HAP-1 (cell line): ENCODE measurements around the gene NXPH4.
A peak's percentile ranks its signal among the peaks of the same experiment; 100 is the strongest.

Experiments used
- DNase-seq, 2 experiments: peaks; one replicate each; pipeline ENCODE4 v3.0.0-alpha.2; 2016 to 2020; ENCODE audit warnings: low spot score in 2 of 2
- H3K27me3 ChIP-seq: fragments of 250-450 bp; sonication (Bioruptor Pico); 2 replicates; pipeline ENCODE4 v1.5.1; 2020; ENCODE audit warnings: low read depth, mild to moderate bottlenecking, moderate library complexity
- H3K36me3 ChIP-seq: fragments of 250-450 bp; sonication (Bioruptor Pico); replicated peaks from 2 replicates; pipeline ENCODE4 v1.5.1; 2020; ENCODE audit warnings: mild to moderate bottlenecking
- H3K4me1 ChIP-seq: fragments of 250-450 bp; sonication (Bioruptor Pico); 2 replicates; pipeline ENCODE4 v1.5.1; 2020; ENCODE audit warnings: mild to moderate bottlenecking
- H3K4me3 ChIP-seq: fragments of 250-450 bp; sonication (Bioruptor Pico); 2 replicates; pipeline ENCODE4 v1.5.1; 2020; ENCODE audit warnings: mild to moderate bottlenecking, moderate library complexity
- H3K9me3 ChIP-seq: fragments of 250-450 bp; sonication (Bioruptor Pico); 2 replicates; pipeline ENCODE4 v1.5.1; 2020; ENCODE audit warnings: mild to moderate bottlenecking, moderate library complexity
- in situ Hi-C: fragments of 300-500 bp; cut with MboI; formaldehyde crosslinking; loops from 3 replicates; pipeline ENCODE4 v1.14.3; 2020; ENCODE audit warnings: low sequenced_read_pairs, inconsistent platforms, mixed read lengths

NXPH4 gene

DNA sequence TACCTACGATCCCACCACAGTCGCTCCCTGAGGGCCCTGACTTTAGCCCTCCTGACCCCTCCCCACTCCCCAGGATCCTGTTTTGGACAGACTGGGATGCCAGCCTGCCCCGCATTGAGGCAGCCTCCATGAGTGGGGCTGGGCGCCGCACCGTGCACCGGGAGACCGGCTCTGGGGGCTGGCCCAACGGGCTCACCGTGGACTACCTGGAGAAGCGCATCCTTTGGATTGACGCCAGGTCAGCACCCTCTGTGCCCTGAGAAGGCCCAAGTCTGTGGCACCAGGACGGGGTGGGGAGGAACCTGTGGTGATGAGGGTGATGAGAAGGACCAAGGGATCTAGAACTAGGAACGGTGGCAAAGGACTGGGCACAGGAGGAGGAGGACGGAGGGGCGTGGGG is 39.2 kb upstream of the NXPH4 start:
- in situ Hi-C loops = loop anchor here (5.0 kb wide), 1 partner anchor 110 kb away; no protein-coding TSS in a partner anchor
- no peaks in the 10 kb centered on the region for H3K9me3 ChIP-seq
- H3K36me3 ChIP-seq = peaks cover 7% of the 10 kb centered on the region; the same call in 1 of the 2 replicates
- no peak for DNase-seq
- H3K4me3 ChIP-seq = no peak overlapping the region
- H3K27me3 ChIP-seq = no peaks in the 10 kb centered on the region
- peaks cover 3% of the 10 kb centered on the region; the same call in 1 of the 2 replicates for H3K4me1 ChIP-seq

DNA sequence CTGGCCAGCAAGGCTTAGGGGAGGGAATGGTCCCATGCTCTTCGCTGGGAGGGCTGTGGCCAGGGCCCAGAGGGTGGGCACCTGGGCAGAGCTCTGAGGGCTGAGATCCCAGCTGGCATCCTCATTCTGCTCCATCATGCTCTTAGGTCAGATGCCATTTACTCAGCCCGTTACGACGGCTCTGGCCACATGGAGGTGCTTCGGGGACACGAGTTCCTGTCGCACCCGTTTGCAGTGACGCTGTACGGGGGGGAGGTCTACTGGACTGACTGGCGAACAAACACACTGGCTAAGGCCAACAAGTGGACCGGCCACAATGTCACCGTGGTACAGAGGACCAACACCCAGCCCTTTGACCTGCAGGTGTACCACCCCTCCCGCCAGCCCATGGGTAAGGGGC is 38.4 kb upstream of the NXPH4 start:
- Histone ChIP-seq H3K4me3 (no peak overlapping the region), H3K27me3 (no peaks in the 10 kb centered on the region), H3K36me3 (peaks cover 7% of the 10 kb centered on the region; the same call in 1 of the 2 replicates), H3K4me1 (peaks cover 3% of the 10 kb centered on the region; the same call in 1 of the 2 replicates), H3K9me3 (no peaks in the 10 kb centered on the region)
- in situ Hi-C loops = loop anchor here (5.0 kb wide), 1 partner anchor 111 kb away; no protein-coding TSS in a partner anchor
- DNase-seq = no peak

DNA sequence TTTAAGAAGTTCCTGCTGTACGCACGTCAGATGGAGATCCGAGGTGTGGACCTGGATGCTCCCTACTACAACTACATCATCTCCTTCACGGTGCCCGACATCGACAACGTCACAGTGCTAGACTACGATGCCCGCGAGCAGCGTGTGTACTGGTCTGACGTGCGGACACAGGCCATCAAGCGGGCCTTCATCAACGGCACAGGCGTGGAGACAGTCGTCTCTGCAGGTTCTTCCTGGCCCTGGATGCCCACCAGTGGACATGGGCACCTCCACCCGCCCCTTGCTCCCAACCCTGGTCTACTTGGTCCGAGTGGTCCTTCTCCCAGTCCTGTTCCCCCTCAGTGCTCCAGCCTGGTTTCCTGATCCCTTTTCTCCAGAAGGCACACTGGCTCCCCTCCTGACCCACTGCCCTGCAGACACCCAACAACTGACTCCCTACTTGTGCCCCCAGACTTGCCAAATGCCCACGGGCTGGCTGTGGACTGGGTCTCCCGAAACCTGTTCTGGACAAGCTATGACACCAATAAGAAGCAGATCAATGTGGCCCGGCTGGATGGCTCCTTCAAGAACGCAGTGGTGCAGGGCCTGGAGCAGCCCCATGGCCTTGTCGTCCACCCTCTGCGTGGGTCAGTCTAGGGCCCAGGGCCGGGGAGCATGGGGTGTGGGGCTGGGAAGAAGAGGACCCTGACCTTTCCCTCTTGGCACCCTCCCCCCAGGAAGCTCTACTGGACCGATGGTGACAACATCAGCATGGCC is 37.1 kb upstream of the NXPH4 start:
- H3K4me3 ChIP-seq = no peak overlapping the region
- in situ Hi-C loops = loop anchor here (5.0 kb wide), 2 partner anchors 47 to 112 kb away; no protein-coding TSS in a partner anchor
- peaks cover 3% of the 10 kb centered on the region; the same call in 1 of the 2 replicates for H3K4me1 ChIP-seq
- H3K27me3 ChIP-seq = no peaks in the 10 kb centered on the region
- no peak for DNase-seq
- H3K9me3 ChIP-seq = no peaks in the 10 kb centered on the region
- H3K36me3 ChIP-seq = peaks cover 10% of the 10 kb centered on the region

DNA sequence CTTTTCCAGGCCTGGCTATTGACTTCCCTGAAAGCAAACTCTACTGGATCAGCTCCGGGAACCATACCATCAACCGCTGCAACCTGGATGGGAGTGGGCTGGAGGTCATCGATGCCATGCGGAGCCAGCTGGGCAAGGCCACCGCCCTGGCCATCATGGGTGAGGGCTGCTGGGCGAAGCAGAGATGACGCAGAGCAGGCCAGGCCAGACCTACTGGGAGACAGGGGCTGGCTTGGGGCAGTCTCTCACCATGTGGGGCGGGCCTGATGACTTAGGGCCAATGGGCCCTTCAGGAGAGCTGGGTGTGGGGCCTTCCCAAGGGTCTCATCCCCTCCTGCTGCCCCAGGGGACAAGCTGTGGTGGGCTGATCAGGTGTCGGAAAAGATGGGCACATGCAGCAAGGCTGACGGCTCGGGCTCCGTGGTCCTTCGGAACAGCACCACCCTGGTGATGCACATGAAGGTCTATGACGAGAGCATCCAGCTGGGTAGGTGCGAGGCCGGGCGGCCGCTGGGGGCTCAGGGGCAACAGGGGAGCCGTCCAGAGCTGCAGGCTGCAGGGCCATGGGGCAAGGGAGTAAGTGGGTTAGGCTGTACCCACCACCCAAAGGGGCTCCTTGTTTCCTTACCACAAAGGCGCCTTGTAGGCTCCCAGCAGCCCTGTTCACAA is 36.1 kb upstream of the NXPH4 start:
- H3K36me3 ChIP-seq = peaks cover 10% of the 10 kb centered on the region
- no peaks in the 10 kb centered on the region for H3K9me3 ChIP-seq
- H3K4me1 ChIP-seq = peaks cover 3% of the 10 kb centered on the region; the same call in 1 of the 2 replicates
- no peak overlapping the region for H3K4me3 ChIP-seq
- DNase-seq = no peak
- in situ Hi-C loops = loop anchor here (5.0 kb wide), 1 partner anchor 48 kb away; no protein-coding TSS in a partner anchor
- H3K27me3 ChIP-seq = no peaks in the 10 kb centered on the region

DNA sequence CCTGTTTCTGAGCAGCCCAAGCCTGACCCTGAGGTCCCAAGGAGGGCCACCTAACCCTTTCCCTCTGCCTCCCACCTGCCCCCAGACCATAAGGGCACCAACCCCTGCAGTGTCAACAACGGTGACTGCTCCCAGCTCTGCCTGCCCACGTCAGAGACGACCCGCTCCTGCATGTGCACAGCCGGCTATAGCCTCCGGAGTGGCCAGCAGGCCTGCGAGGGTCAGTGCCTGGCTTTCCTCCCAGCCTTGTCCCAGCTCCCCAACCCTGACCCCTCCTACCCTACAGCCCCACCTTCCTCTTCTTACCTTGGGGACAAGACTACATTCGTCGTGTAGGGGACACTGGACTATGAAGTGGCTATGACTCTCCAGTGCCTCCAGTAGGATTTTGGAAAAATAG is 35.5 kb upstream of the NXPH4 start:
- in situ Hi-C loops = loop anchor here (5.0 kb wide), 1 partner anchor 49 kb away; no protein-coding TSS in a partner anchor
- Histone ChIP-seq H3K4me3 (no peak overlapping the region), H3K4me1 (no peaks in the 10 kb centered on the region), H3K9me3 (no peaks in the 10 kb centered on the region), H3K36me3 (peaks cover 8% of the 10 kb centered on the region), H3K27me3 (no peaks in the 10 kb centered on the region)
- no peak for DNase-seq

DNA sequence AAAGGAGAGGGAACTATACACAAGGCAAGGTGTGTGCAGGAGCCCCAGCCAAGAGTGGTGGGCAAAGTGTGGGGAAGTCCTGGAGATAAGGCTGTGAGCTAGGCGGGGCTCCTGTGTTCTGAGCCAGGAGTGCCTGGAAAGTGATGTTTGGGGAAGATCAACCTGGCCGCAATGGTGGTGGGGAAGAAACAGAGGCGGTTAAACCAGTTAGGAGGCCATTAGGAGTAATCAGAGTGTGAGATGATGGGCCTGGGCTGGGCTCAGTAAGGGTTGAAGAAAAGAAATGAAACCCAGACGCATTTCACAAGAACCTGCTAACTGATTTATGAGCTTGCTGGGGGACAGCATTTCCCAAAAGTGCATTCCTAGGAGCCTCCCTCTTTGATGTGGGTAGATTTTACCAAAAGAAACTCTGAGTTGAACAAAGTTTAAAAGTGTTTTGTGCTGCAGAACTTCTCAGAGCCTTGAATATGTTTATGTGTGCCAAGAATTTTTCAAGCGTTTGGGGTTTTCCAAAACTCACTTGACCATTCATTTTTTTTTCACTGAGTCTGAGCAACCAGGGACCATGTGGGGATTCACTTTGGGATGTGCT is 34.9 kb upstream of the NXPH4 start:
- no peak for DNase-seq
- H3K4me1 ChIP-seq = no peaks in the 10 kb centered on the region
- no peak overlapping the region for H3K4me3 ChIP-seq
- no peaks in the 10 kb centered on the region for H3K9me3 ChIP-seq
- peaks cover 11% of the 10 kb centered on the region for H3K36me3 ChIP-seq
- in situ Hi-C loops = loop anchor here (5.0 kb wide), 1 partner anchor 49 kb away; no protein-coding TSS in a partner anchor
- no peaks in the 10 kb centered on the region for H3K27me3 ChIP-seq

DNA sequence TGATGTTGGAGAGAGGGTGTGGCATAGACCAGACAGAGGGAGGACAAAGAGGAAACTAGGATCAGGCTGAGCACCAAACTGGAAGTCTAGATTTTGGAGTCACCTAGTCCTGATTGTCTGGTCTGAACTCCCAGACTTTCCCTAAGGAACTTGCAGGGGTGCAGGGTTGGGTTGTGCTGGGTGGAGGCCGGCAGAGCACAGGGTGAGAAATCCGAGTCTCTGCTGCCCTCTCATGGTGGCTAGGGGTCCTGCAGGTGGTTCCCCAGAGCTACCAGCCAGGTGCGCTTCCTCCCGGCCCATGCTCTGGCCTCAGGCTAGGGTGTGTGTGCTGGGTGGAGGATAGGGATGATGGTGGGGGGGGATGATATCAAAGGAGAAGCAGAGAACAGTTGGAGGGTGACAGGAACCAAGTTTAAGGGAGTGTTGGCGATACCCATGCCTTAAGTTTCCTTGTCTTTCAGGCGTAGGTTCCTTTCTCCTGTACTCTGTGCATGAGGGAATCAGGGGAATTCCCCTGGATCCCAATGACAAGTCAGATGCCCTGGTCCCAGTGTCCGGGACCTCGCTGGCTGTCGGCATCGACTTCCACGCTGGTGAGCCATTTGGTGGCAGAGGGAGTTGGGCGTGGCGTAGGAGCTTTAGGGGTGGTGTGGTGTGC is 33.5 kb upstream of the NXPH4 start:
- Histone ChIP-seq H3K9me3 (no peaks in the 10 kb centered on the region), H3K4me1 (no peaks in the 10 kb centered on the region), H3K36me3 (peaks cover 13% of the 10 kb centered on the region), H3K4me3 (no peak overlapping the region), H3K27me3 (no peaks in the 10 kb centered on the region)
- DNase-seq = peak; percentile 55 to 89
- in situ Hi-C loops = loop anchor here (5.0 kb wide), 1 partner anchor 51 kb away; no protein-coding TSS in a partner anchor

DNA sequence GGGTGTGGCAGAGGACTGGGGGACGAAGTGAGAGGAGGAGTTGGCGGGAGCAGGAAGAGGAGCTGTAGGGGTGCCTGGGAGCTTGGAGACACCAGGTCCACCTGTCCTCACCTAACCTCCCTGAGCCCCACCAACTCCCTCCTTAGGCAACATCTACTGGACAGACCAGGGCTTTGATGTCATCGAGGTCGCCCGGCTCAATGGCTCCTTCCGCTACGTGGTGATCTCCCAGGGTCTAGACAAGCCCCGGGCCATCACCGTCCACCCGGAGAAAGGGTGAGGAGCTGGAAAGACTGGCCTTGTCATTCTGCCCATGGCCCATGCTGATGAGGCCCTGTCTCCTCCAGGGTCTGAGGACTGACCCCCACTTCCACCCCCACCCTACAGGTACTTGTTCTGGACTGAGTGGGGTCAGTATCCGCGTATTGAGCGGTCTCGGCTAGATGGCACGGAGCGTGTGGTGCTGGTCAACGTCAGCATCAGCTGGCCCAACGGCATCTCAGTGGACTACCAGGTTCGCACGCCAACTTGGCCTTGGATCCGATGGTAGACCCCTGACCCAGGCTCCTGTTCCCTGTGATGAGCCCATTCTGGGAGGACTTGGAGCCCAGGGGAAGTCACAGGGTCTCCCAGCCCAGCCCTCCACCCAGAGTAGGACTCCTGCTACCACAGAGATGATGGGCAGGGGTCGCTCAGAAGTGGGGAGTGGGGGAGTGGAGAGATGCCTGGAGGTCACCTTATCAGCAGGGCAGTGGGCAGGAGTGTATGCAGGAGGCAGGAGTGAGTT is 32.5 kb upstream of the NXPH4 start:
- H3K27me3 ChIP-seq = no peaks in the 10 kb centered on the region
- DNase-seq = no peak
- in situ Hi-C loops = loop anchor here (5.0 kb wide), 1 partner anchor 52 kb away; no protein-coding TSS in a partner anchor
- H3K4me3 ChIP-seq = no peak overlapping the region
- no peaks in the 10 kb centered on the region for H3K9me3 ChIP-seq
- no peaks in the 10 kb centered on the region for H3K4me1 ChIP-seq
- peaks cover 13% of the 10 kb centered on the region for H3K36me3 ChIP-seq

DNA sequence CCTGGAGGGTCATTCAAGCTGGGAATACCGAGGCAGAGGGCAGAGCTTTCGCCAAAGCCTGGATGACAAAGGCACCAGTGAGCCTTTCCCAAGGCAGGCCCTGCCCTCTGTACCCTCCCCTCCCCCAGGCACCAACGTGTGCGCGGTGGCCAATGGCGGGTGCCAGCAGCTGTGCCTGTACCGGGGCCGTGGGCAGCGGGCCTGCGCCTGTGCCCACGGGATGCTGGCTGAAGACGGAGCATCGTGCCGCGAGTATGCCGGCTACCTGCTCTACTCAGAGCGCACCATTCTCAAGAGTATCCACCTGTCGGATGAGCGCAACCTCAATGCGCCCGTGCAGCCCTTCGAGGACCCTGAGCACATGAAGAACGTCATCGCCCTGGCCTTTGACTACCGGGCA is 31.2 kb upstream of the NXPH4 start:
- no peaks in the 10 kb centered on the region for H3K4me1 ChIP-seq
- in situ Hi-C loops = no loop called here
- H3K36me3 ChIP-seq = peaks cover 10% of the 10 kb centered on the region
- DNase-seq = no peak
- no peak overlapping the region for H3K4me3 ChIP-seq
- no peaks in the 10 kb centered on the region for H3K27me3 ChIP-seq
- H3K9me3 ChIP-seq = no peaks in the 10 kb centered on the region

DNA sequence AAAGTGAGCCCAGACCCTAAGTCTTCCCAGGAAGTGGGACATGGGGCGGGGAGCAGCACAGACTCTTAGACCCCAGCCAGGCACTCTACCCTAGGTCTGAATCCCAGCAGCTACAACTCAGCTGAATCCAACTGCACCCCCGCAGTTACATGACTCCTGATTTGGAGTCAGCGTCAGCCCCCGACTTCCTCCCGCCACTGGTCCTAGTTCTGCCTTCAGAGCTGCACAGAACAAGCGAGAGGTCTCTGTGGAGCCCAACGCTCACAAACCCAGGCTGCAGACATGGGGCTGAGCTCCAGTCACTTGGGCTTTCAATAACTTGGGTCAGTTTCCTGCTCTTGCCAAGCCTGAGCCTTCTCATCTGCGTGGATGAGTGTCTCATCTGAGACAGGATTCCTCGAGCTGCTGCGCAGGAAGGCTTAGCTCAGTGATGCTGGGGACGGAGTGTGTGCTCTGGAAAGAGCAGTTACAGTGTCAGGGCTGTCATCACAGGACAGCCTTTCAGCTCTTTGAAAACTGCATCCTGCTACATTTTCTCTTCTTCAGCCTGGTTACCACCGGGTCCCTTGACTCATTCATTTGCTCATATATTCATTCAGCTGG is 30.6 kb upstream of the NXPH4 start:
- H3K9me3 ChIP-seq = no peaks in the 10 kb centered on the region
- H3K36me3 ChIP-seq = peaks cover 10% of the 10 kb centered on the region
- H3K4me1 ChIP-seq = no peaks in the 10 kb centered on the region
- no peak for DNase-seq
- H3K4me3 ChIP-seq = no peak overlapping the region
- in situ Hi-C loops = no loop called here
- no peaks in the 10 kb centered on the region for H3K27me3 ChIP-seq

DNA sequence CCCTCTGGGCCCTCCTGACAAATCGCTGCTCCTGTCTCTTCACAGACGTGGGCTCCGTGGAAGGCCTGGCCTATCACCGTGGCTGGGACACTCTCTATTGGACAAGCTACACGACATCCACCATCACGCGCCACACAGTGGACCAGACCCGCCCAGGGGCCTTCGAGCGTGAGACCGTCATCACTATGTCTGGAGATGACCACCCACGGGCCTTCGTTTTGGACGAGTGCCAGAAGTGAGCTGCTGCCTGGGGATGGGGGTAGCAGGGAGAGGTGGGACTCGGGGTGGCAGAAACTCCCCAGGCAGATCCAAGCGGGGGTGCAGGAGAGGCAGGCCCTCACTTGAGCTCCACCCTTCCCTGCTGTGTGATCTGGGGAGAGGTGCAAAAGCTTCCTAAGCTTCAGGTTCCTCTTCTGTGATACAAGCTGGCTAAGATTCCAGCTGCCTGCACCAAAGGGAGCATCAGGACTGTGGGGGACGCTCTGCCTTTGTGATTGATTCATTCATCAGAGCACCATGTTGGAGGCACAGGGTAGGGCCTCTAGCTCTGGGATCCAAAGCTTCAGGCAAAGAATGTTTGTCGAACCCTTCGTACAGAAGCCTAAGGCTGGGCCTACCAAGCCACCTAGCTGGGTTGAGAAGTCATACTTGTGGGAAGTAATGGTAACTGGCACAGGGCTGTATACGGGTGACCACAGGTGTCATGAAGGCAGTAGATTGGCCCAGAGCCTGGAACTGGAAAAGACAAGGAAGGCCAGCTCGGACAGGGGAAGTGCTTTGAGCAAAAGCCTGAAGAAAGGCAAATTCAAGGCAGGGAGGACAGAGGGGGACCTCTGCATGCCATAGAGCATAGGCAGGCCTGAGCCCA is 29.1 kb upstream of the NXPH4 start:
- Histone ChIP-seq H3K27me3 (no peaks in the 10 kb centered on the region), H3K4me3 (no peak overlapping the region)
- in situ Hi-C loops = no loop called here

DNA sequence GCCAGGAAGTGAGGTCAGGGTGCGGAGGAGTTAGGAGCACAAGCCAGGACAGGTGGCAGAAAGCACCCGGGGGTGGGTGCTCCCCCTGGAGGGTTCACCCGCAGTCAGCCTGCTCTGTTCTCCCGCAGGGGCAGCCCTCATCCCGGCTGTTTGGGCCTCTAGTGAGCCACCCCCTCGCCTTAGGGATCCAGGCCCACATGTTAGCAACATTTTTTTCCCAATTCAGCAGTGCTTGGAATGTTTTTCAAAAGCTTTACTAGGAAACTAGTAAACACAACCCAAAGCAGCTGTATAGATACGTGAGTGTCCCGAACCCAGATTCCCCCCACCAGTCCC is 28.5 kb upstream of the NXPH4 start:
- no peak for DNase-seq
- Histone ChIP-seq H3K4me3 (no peak overlapping the region), H3K4me1 (no peaks in the 10 kb centered on the region), H3K27me3 (no peaks in the 10 kb centered on the region), H3K36me3 (peaks cover 10% of the 10 kb centered on the region), H3K9me3 (no peaks in the 10 kb centered on the region)
- in situ Hi-C loops = no loop called here

More for the DNA sequence above, 29.1 kb upstream of the NXPH4 start:
- no peaks in the 10 kb centered on the region for H3K9me3 ChIP-seq
- DNase-seq = no peak
- H3K36me3 ChIP-seq = peaks cover 10% of the 10 kb centered on the region
- H3K4me1 ChIP-seq = no peaks in the 10 kb centered on the region
